GM18907 (cell line): Measurements from ENCODE around the gene TTC9C.
"Not testable (repeated sequence)": the region's sequence is repeated elsewhere in the genome, so short reads cannot be mapped to it uniquely, and the experiment has no call there.

Experiments used
- ATAC-seq: cut with Tn5 transposase; IDR thresholded peaks from one replicate; pipeline ENCODE4 v1.9.1; 2021; ENCODE audit warnings: mild to moderate bottlenecking, moderate library complexity; ENCODE audit not compliant: unreplicated experiment

Gene TTC9C

GRCh38 chr11:62709247-62710000 lies 18.9 kb upstream of the TTC9C start:
- peak; percentile 80 for ATAC-seq

GRCh38 chr11:62710001-62710345 lies 18.3 kb upstream of the TTC9C start:
- ATAC-seq = no peak

GRCh38 chr11:62712276-62712812 lies 15.9 kb upstream of the TTC9C start:
- no peak for ATAC-seq

GRCh38 chr11:62712861-62713260 lies 15.4 kb upstream of the TTC9C start:
- no peak for ATAC-seq

- ATAC-seq = no peak
Observed at GRCh38 chr11:62713343-62713742, 14.9 kb upstream of the TTC9C start.

GRCh38 chr11:62715150-62716130 lies 12.8 kb upstream of the TTC9C start:
- ATAC-seq = no peak

GRCh38 chr11:62716206-62716605 lies 12.1 kb upstream of the TTC9C start:
- no peak for ATAC-seq

- no peak for ATAC-seq
Observed at GRCh38 chr11:62716816-62717215, 11.5 kb upstream of the TTC9C start.

- ATAC-seq = no peak
Observed at GRCh38 chr11:62719302-62719978, 8.8 kb upstream of the TTC9C start.

- ATAC-seq = no peak
Observed at GRCh38 chr11:62721994-62722393, 6.3 kb upstream of the TTC9C start.

- ATAC-seq = no peak
Observed at GRCh38 chr11:62724171-62724570, 4.1 kb upstream of the TTC9C start.

GRCh38 chr11:62725646-62726045 lies 2.6 kb upstream of the TTC9C start:
- ATAC-seq = no peak

- peak; percentile 8 for ATAC-seq
Observed at GRCh38 chr11:62726156-62726914, 2.0 kb upstream of the TTC9C start.

GRCh38 chr11:62726915-62727164 lies 1.4 kb upstream of the TTC9C start:
- no peak for ATAC-seq

GRCh38 chr11:62727165-62727871 lies 968 bp upstream of the TTC9C start, which contains the start of gene HNRNPUL2:
Gene HNRNPUL2, minus strand, starts transcription at chr11:62727457. Its CDS starts 301 bp downstream, at chr11:62727156.
- ATAC-seq = peak; percentile 70

- peak; percentile 68 for ATAC-seq
Observed at GRCh38 chr11:62727872-62728170, 465 bp upstream of the TTC9C start.

GRCh38 chr11:62730076-62730475 lies 1.8 kb downstream of the TTC9C start:
- not testable (repeated sequence) for ATAC-seq

GRCh38 chr11:62732830-62733229 lies 4.5 kb downstream of the TTC9C start:
- no peak for ATAC-seq

- no peak for ATAC-seq
Observed at GRCh38 chr11:62737196-62737595, 8.9 kb downstream of the TTC9C start.

GRCh38 chr11:62747475-62748160 lies 19.3 kb downstream of the TTC9C start:
- no peak for ATAC-seq
